GM23248 (cell line): Measurements from ENCODE around the gene PTCH1.

Source experiments
- EZH2 ChIP-seq: fragments of 200-600 bp; sonication (generic); IDR thresholded peaks from 2 replicates; pipeline ENCODE4 v1.6.1; 2018; ENCODE audit warnings: antibody characterized with exemption, mild to moderate bottlenecking; ENCODE audit not compliant: insufficient read depth, poor library complexity, severe bottlenecking
- EZH2phosphoT487 ChIP-seq: fragments of 200-600 bp; sonication (generic); IDR thresholded peaks from 2 replicates; pipeline ENCODE4 v1.6.1; 2018; ENCODE audit warnings: antibody characterized with exemption, moderate library complexity, mild to moderate bottlenecking, low read depth; ENCODE audit not compliant: insufficient read depth

- TF ChIP-seq EZH2phosphoT487 (no peak), EZH2 (no peak)
Measured at GRCh38 chr9:95437559-95437958, 79.2 kb downstream of the PTCH1 start.
